PC-3 (cell line): ENCODE measurements around the gene APBA2.

ENCODE experiments used
- EZH2 ChIP-seq: fragments of 300-600 bp; sonication (generic); IDR thresholded peaks from one replicate; pipeline ENCODE4 v1.6.1; 2017; ENCODE audit warnings: antibody characterized with exemption, mild to moderate bottlenecking, low read length; ENCODE audit not compliant: unreplicated experiment
- EZH2phosphoT487 ChIP-seq: fragments of 300-600 bp; sonication (generic); IDR thresholded peaks from 2 replicates; pipeline ENCODE4 v1.6.1; 2018; ENCODE audit warnings: mild to moderate bottlenecking, antibody characterized with exemption, low read length, borderline replicate concordance
- TF ChIP-seq, protein P1 (sequence below): fragments of 300-600 bp; sonication (generic); conservative IDR thresholded peaks from 2 replicates; pipeline ENCODE4 v1.5.1; 2017; ENCODE audit warnings: antibody characterized with exemption, low read depth, mild to moderate bottlenecking, low read length

DNA sequence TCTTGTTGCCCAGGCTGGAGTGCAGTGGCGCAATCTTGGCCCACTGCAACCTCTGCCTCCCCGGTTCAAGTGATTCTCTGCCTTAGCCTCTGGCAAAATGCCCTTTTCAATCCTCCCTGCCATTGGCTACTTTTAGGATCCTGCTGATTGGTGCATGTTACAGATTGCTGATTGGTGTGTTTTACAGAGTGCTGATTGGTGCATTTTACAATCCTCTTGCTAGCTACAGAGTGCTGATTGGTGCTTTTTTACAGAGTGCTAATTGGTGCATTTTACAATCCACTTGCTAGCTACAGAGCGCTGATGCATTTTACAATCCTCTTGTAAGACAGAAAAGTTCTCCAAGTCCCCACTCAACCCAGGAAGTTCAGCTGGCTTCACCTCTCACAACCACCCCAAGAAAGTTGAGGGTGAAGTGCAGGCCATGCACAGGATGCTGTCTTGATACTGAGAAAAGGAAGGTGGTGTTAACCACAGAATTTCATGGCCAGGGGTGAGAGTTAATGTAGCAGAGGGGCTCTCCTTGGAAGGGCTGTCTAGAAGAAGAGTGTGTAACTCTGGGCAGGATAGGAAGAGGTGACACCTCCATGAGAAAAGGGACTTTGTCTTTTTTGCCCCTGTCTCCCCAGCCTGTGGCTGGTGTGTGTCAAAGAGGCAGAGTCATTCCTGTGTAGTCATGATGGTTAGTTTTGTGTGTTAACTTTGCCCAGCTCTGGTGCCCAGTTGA is 145.9 kb downstream of the APBA2 start:
- TF ChIP-seq EZH2 (no peak), EZH2phosphoT487 (no peak)
- TF ChIP-seq, protein P1, sequence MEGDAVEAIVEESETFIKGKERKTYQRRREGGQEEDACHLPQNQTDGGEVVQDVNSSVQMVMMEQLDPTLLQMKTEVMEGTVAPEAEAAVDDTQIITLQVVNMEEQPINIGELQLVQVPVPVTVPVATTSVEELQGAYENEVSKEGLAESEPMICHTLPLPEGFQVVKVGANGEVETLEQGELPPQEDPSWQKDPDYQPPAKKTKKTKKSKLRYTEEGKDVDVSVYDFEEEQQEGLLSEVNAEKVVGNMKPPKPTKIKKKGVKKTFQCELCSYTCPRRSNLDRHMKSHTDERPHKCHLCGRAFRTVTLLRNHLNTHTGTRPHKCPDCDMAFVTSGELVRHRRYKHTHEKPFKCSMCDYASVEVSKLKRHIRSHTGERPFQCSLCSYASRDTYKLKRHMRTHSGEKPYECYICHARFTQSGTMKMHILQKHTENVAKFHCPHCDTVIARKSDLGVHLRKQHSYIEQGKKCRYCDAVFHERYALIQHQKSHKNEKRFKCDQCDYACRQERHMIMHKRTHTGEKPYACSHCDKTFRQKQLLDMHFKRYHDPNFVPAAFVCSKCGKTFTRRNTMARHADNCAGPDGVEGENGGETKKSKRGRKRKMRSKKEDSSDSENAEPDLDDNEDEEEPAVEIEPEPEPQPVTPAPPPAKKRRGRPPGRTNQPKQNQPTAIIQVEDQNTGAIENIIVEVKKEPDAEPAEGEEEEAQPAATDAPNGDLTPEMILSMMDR, result no peak
